HG03045 (cell line): ENCODE data around the gene SIGLEC1.

ENCODE experiments used
- ATAC-seq: cut with Tn5 transposase; IDR thresholded peaks from one replicate; pipeline ENCODE4 v1.9.1; 2021; ENCODE audit warnings: mild to moderate bottlenecking, moderate library complexity; ENCODE audit not compliant: unreplicated experiment

SIGLEC1 gene

GRCh38 chr20:3744806-3745685 is 32.6 kb upstream of the SIGLEC1 start:
- ATAC-seq: no peak

- no peak for ATAC-seq
Observed at GRCh38 chr20:3744037-3744436, 31.6 kb upstream of the SIGLEC1 start.

GRCh38 chr20:3743251-3743650 is 30.9 kb upstream of the SIGLEC1 start:
- ATAC-seq: no peak

GRCh38 chr20:3741836-3742458 is 29.5 kb upstream of the SIGLEC1 start:
- ATAC-seq: no peak

- ATAC-seq: no peak
Observed at GRCh38 chr20:3740615-3741301, 28.4 kb upstream of the SIGLEC1 start.

GRCh38 chr20:3739926-3740451 is 27.6 kb upstream of the SIGLEC1 start:
- ATAC-seq: no peak

- no peak for ATAC-seq
Observed at GRCh38 chr20:3739054-3739925, 26.9 kb upstream of the SIGLEC1 start.

- ATAC-seq: no peak
Observed at GRCh38 chr20:3738111-3739053, 26.0 kb upstream of the SIGLEC1 start.

GRCh38 chr20:3735768-3736167 is 23.4 kb upstream of the SIGLEC1 start:
- no peak for ATAC-seq

GRCh38 chr20:3734111-3734843 is 21.9 kb upstream of the SIGLEC1 start:
- ATAC-seq: no peak

- no peak for ATAC-seq
Observed at GRCh38 chr20:3733119-3733995, 21.0 kb upstream of the SIGLEC1 start.

- ATAC-seq: no peak
Observed at GRCh38 chr20:3732327-3733118, 20.1 kb upstream of the SIGLEC1 start, which contains the start of gene HSPA12B. TSS of gene HSPA12B (plus strand) at chr20:3732685. CDS start at chr20:3738675, 5,990 bp downstream.

GRCh38 chr20:3731944-3732326 is 19.5 kb upstream of the SIGLEC1 start:
- ATAC-seq: no peak

- ATAC-seq: no peak
Observed at GRCh38 chr20:3730803-3731672, 18.6 kb upstream of the SIGLEC1 start.

- no peak for ATAC-seq
Observed at GRCh38 chr20:3729811-3730540, 17.6 kb upstream of the SIGLEC1 start.
